Trophoblast cell (in vitro differentiated cells and primary cell): ENCODE measurements around the gene DNM3.

ENCODE experiments used
- DNase-seq, 2 donors: peaks; one replicate each; pipeline ENCODE4 v3.0.0-alpha.2; 2016
- H2AFZ ChIP-seq: 2 replicates; pipeline ENCODE4 v1.6.1; 2013; ENCODE audit warnings: low read length, moderate library complexity, mild to moderate bottlenecking; ENCODE audit not compliant: insufficient read depth, poor library complexity
- H2AK5ac ChIP-seq: 2 replicates; pipeline ENCODE4 v1.6.1; 2013; ENCODE audit warnings: mild to moderate bottlenecking, low read length
- H2BK120ac ChIP-seq: 2 replicates; pipeline ENCODE4 v1.6.1; 2013; ENCODE audit warnings: low read length, mild to moderate bottlenecking, moderate library complexity; ENCODE audit not compliant: insufficient read depth, poor library complexity
- H2BK12ac ChIP-seq: 2 replicates; pipeline ENCODE4 v1.6.1; 2013; ENCODE audit warnings: mild to moderate bottlenecking, low read length, moderate library complexity
- H2BK5ac ChIP-seq: 2 replicates; pipeline ENCODE4 v1.6.1; 2013; ENCODE audit warnings: low read length, low read depth, moderate library complexity, mild to moderate bottlenecking; ENCODE audit not compliant: poor library complexity
- H3K14ac ChIP-seq: 2 replicates; pipeline ENCODE4 v1.6.1; 2013; ENCODE audit warnings: mild to moderate bottlenecking, low read length
- H3K18ac ChIP-seq: 2 replicates; pipeline ENCODE4 v1.6.1; 2013; ENCODE audit warnings: mild to moderate bottlenecking, low read length
- H3K23ac ChIP-seq: 2 replicates; pipeline ENCODE4 v1.6.1; 2013; ENCODE audit warnings: low read length
- H3K27ac ChIP-seq: 2 replicates; pipeline ENCODE4 v1.5.1; 2013; ENCODE audit warnings: low read depth, mild to moderate bottlenecking, inconsistent platforms, low read length, moderate library complexity
- H3K27me3 ChIP-seq: 2 replicates; pipeline ENCODE4 v1.6.1; 2013; ENCODE audit warnings: inconsistent platforms, mild to moderate bottlenecking, low read length, moderate library complexity; ENCODE audit not compliant: insufficient read depth
- H3K36me3 ChIP-seq, 2 experiments: 1 replicate in 1 of 2; 2 replicates in 1 of 2; pipeline ENCODE4 v1.6.1; 2013; ENCODE audit warnings: low read length in 2 of 2, mild to moderate bottlenecking in 2 of 2, moderate library complexity in 1 of 2; ENCODE audit not compliant: insufficient read depth in 2 of 2, control insufficient read depth in 1 of 2
- H3K4ac ChIP-seq: 2 replicates; pipeline ENCODE4 v1.6.1; 2013; ENCODE audit warnings: low read depth, mild to moderate bottlenecking, low read length, moderate library complexity
- H3K4me1 ChIP-seq, 2 experiments: 1 replicate in 1 of 2; 2 replicates in 1 of 2; pipeline ENCODE4 v1.6.1; 2013; ENCODE audit warnings: low read length in 2 of 2, mild to moderate bottlenecking in 2 of 2, moderate library complexity in 1 of 2; ENCODE audit not compliant: insufficient read depth in 2 of 2, control insufficient read depth in 1 of 2
- H3K4me2 ChIP-seq: 2 replicates; pipeline ENCODE4 v1.6.1; 2013; ENCODE audit warnings: inconsistent platforms, mild to moderate bottlenecking, low read length, moderate library complexity
- H3K4me3 ChIP-seq: 2 replicates; pipeline ENCODE4 v1.5.1; 2013; ENCODE audit warnings: mild to moderate bottlenecking, low read depth, low read length, inconsistent platforms
- H3K79me1 ChIP-seq: one replicate; pipeline ENCODE4 v1.6.1; 2013; ENCODE audit warnings: low read length
- H3K79me2 ChIP-seq: 2 replicates; pipeline ENCODE4 v1.6.1; 2013; ENCODE audit warnings: low read length, mild to moderate bottlenecking; ENCODE audit not compliant: control insufficient read depth, insufficient read depth, poor library complexity
- H3K9ac ChIP-seq: 2 replicates; pipeline ENCODE4 v1.6.1; 2013; ENCODE audit warnings: mild to moderate bottlenecking, low read length
- H3K9me3 ChIP-seq: 2 replicates; pipeline ENCODE4 v1.6.1; 2013; ENCODE audit warnings: low read depth, mild to moderate bottlenecking, control low read depth, inconsistent platforms, low read length; ENCODE audit not compliant: insufficient read depth
- H4K12ac ChIP-seq: 2 replicates; pipeline ENCODE4 v1.6.1; 2013; ENCODE audit warnings: low read depth, mild to moderate bottlenecking, low read length, moderate library complexity
- H4K8ac ChIP-seq: 2 replicates; pipeline ENCODE4 v1.6.1; 2013; ENCODE audit warnings: low read depth, mild to moderate bottlenecking, low read length, moderate library complexity
- H4K91ac ChIP-seq: one replicate; pipeline ENCODE4 v1.6.1; 2013; ENCODE audit warnings: low read depth, mild to moderate bottlenecking, low read length, moderate library complexity
- WGBS: extraction: QIAGEN DNeasy Blood & Tissue Kit; methylation state at CpG from one replicate; pipeline ENCODE4 v1.1.7; 2013; ENCODE audit warnings: missing lambda C conversion rate; ENCODE audit not compliant: insufficient read length, insufficient coverage; ENCODE audit errors: extremely low coverage; 5-methylcytosine and 5-hydroxymethylcytosine counted together

The DNM3 gene

GRCh38 chr1:171937938-171938337, 96.6 kb downstream of the DNM3 start:
- WGBS = no CpG with 5 or more reads among the region's 1 CpG
- Histone ChIP-seq H2BK120ac (no peak overlapping the region), H3K9ac (no peak overlapping the region), H2AK5ac (no peak overlapping the region), H3K4ac (no peak overlapping the region), H3K79me2 (no peaks in the 10 kb centered on the region), H3K18ac (no peak overlapping the region), H3K4me3 (no peak overlapping the region), H3K79me1 (no peaks in the 10 kb centered on the region), H2AFZ (no peak overlapping the region), H3K14ac (no peak overlapping the region), H3K4me2 (no peak overlapping the region), H3K36me3 (no peaks in the 10 kb centered on the region), H3K9me3 (no peaks in the 10 kb centered on the region), H4K12ac (no peak overlapping the region), H4K91ac (no peak overlapping the region), H3K27me3 (no peaks in the 10 kb centered on the region), H2BK5ac (no peak overlapping the region), H3K23ac (no peak overlapping the region), H2BK12ac (no peak overlapping the region), H4K8ac (no peak overlapping the region), H3K4me1 (no peaks in the 10 kb centered on the region), H3K27ac (no peak overlapping the region)
- DNase-seq = no peak

GRCh38 chr1:171939740-171940139, 98.4 kb downstream of the DNM3 start:
- no peaks in the 10 kb centered on the region for H3K4me1 ChIP-seq
- no peak overlapping the region for H3K14ac ChIP-seq
- no peak overlapping the region for H3K4me3 ChIP-seq
- H4K91ac ChIP-seq = no peak overlapping the region
- H3K27ac ChIP-seq = no peak overlapping the region
- H2AK5ac ChIP-seq = no peak overlapping the region
- no peak overlapping the region for H2BK120ac ChIP-seq
- H2BK12ac ChIP-seq = no peak overlapping the region
- no peak overlapping the region for H3K4me2 ChIP-seq
- no peak overlapping the region for H4K8ac ChIP-seq
- no peak overlapping the region for H3K9ac ChIP-seq
- H3K79me1 ChIP-seq = no peaks in the 10 kb centered on the region
- no peak for DNase-seq
- H3K79me2 ChIP-seq = no peaks in the 10 kb centered on the region
- H3K27me3 ChIP-seq = no peaks in the 10 kb centered on the region
- H3K36me3 ChIP-seq = no peaks in the 10 kb centered on the region
- no peak overlapping the region for H4K12ac ChIP-seq
- H3K9me3 ChIP-seq = no peaks in the 10 kb centered on the region
- no peak overlapping the region for H3K18ac ChIP-seq
- no peak overlapping the region for H3K23ac ChIP-seq
- no CpG with 5 or more reads among the region's 4 CpGs for WGBS
- no peak overlapping the region for H2BK5ac ChIP-seq
- H3K4ac ChIP-seq = no peak overlapping the region
- H2AFZ ChIP-seq = no peak overlapping the region

GRCh38 chr1:171940368-171940767, 99.1 kb downstream of the DNM3 start:
- no peak overlapping the region for H2BK5ac ChIP-seq
- H3K4me1 ChIP-seq = no peaks in the 10 kb centered on the region
- H3K4me2 ChIP-seq = no peak overlapping the region
- H3K27me3 ChIP-seq = no peaks in the 10 kb centered on the region
- H4K12ac ChIP-seq = no peak overlapping the region
- H2BK120ac ChIP-seq = no peak overlapping the region
- no peak overlapping the region for H4K91ac ChIP-seq
- no peak overlapping the region for H3K18ac ChIP-seq
- no peak overlapping the region for H3K27ac ChIP-seq
- H3K4ac ChIP-seq = no peak overlapping the region
- no peaks in the 10 kb centered on the region for H3K79me2 ChIP-seq
- no peak overlapping the region for H3K4me3 ChIP-seq
- H2BK12ac ChIP-seq = no peak overlapping the region
- H2AK5ac ChIP-seq = no peak overlapping the region
- no peak overlapping the region for H3K23ac ChIP-seq
- H2AFZ ChIP-seq = no peak overlapping the region
- H3K14ac ChIP-seq = no peak overlapping the region
- no peaks in the 10 kb centered on the region for H3K79me1 ChIP-seq
- H3K9me3 ChIP-seq = no peaks in the 10 kb centered on the region
- H3K9ac ChIP-seq = no peak overlapping the region
- no peaks in the 10 kb centered on the region for H3K36me3 ChIP-seq
- no peak overlapping the region for H4K8ac ChIP-seq
- DNase-seq = no peak

- no peaks in the 10 kb centered on the region for H3K79me1 ChIP-seq
- H3K14ac ChIP-seq = no peak overlapping the region
- WGBS = no CpG with 5 or more reads among the region's 1 CpG
Observed at GRCh38 chr1:171941920-171942319, 100.6 kb downstream of the DNM3 start.

More at GRCh38 chr1:171941920-171942319, 100.6 kb downstream of the DNM3 start:
- Histone ChIP-seq H2BK12ac (no peak overlapping the region), H3K18ac (no peak overlapping the region), H2BK120ac (no peak overlapping the region), H3K9ac (no peak overlapping the region), H2AFZ (no peak overlapping the region), H3K4me1 (no peaks in the 10 kb centered on the region), H3K9me3 (no peaks in the 10 kb centered on the region), H3K79me2 (no peaks in the 10 kb centered on the region), H3K23ac (no peak overlapping the region), H3K27me3 (no peaks in the 10 kb centered on the region), H2BK5ac (no peak overlapping the region), H3K27ac (no peak overlapping the region), H2AK5ac (no peak overlapping the region), H4K8ac (no peak overlapping the region), H3K4me2 (no peak overlapping the region), H4K12ac (no peak overlapping the region), H4K91ac (no peak overlapping the region), H3K36me3 (no peaks in the 10 kb centered on the region), H3K4ac (no peak overlapping the region), H3K4me3 (no peak overlapping the region)
- DNase-seq = no peak
